AG04449 (cell line): Measurements from ENCODE around the gene DCLRE1A.
A peak's percentile ranks its signal among the peaks of the same experiment; 100 is the strongest.

ENCODE experiments used
- CTCF ChIA-PET: fragments of 350-600 bp; formaldehyde crosslinking; extraction: SDS; loops from one replicate; lab custom pipeline; 2021; ENCODE audit warnings: antibody characterized with exemption; lab: Yijun Ruan, JAX
- POLR2A ChIA-PET: fragments of 400-600, 350-600 bp; formaldehyde crosslinking; extraction: SDS; loops from one replicate; lab custom pipeline; 2020; ENCODE audit warnings: antibody characterized with exemption, inconsistent platforms; lab: Yijun Ruan, JAX
- DNase-seq: peaks from one replicate; pipeline ENCODE4 v3.0.0-alpha.2; 2010; ENCODE audit warnings: low read depth, low spot score
- H3K4me3 ChIP-seq: 2 replicates; pipeline ENCODE4 v1.5.1; 2011; ENCODE audit warnings: low read depth, mild to moderate bottlenecking, control low read depth, low read length
- CTCF ChIP-seq: IDR thresholded peaks from one replicate; pipeline ENCODE4 v1.5.1; 2011; ENCODE audit warnings: mild to moderate bottlenecking, moderate library complexity, low read length, control low read depth, inconsistent platforms; ENCODE audit not compliant: insufficient read depth; ENCODE audit errors: missing control alignments

Gene DCLRE1A

DNA sequence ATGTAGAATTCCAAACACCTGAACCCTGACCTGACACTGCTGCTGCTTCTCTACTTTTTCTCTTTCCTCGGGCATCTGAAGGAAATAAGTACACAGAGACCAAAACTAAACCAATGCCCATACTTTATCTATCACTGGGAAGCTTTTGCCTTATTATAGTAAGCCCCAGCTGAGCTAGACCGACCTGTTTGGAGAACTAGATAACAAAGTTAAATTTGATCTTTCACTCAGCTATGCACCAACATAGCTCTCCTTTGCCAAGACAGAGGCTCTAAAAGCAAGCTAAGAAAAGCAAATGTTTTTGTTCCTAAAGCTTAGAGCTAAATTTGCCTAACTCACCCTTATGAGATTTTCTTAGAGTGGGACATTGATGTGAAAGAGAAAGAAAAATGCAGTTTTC, 39.7 kb upstream of the DCLRE1A start:
- H3K4me3 ChIP-seq: no peak overlapping the region
- ChIA-PET POLR2A (no interaction called here), CTCF (interaction anchor here (1.0 kb wide), 1 partner anchor 210 kb away, joined by 3 read pairs; no protein-coding TSS in a partner anchor)
- DNase-seq: no peak
- TF ChIP-seq CTCF: no peak

- no peak overlapping the region for H3K4me3 ChIP-seq
- no peak for TF ChIP-seq CTCF
- ChIA-PET CTCF (interaction anchor here (0.6 to 0.7 kb wide), 2 partner anchors 16 to 210 kb away, joined by 4 read pairs; no protein-coding TSS in a partner anchor), POLR2A (interaction anchor here (0.6 kb wide), 1 partner anchor 23 kb away, joined by 3 read pairs; no protein-coding TSS in a partner anchor)
- DNase-seq: no peak
Observed at GRCh38 chr10:113891476-113891875, 37.6 kb upstream of the DCLRE1A start.

DNA sequence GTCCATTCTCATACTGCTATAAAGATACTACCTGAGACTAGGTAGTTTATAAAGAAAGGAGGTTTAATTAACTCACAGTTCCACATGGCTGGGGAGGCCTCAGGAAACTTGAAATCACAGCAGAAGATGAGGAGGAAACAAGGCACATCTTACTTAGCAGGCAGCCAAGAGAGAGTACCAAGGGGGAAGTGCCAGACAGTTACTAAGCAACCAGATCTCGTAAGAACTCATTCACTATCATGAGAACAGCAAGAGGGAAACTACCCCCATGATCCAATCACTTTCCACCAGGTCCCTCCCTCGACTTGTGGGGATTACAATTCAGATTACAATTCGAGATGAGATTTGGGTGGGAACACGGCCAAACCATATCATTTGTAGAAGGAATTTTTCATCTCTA, 36.9 kb upstream of the DCLRE1A start:
- DNase-seq: no peak
- ChIA-PET POLR2A (no interaction called here), CTCF (interaction anchor here (0.7 kb wide), 1 partner anchor 211 kb away, joined by 4 read pairs; no protein-coding TSS in a partner anchor)
- no peak for TF ChIP-seq CTCF
- no peak overlapping the region for H3K4me3 ChIP-seq

GRCh38 chr10:113889911-113890310, 36.0 kb upstream of the DCLRE1A start:
- ChIA-PET CTCF (no interaction called here), POLR2A (no interaction called here)
- no peak for TF ChIP-seq CTCF
- no peak for DNase-seq
- no peak overlapping the region for H3K4me3 ChIP-seq

DNA sequence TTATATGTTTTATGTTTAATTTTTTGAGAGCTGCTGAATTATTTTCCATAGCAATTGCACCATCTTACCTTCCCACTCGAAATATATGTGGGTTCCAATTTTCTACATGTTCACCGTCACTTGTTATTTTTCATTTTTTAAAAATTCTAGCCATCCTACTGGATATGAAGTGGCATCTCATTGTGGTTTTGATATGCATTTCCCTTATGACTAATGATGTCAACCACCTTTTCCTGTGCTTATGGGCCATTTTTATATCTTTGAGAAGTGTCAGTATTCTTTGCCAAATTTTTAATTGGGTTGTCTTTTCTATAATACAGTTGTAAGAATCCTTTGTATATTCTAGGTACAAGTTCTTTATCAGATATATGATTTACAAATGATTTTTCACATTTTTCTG, 28.4 kb upstream of the DCLRE1A start:
- TF ChIP-seq CTCF: no peak
- ChIA-PET POLR2A (no interaction called here), CTCF (no interaction called here)

DNA sequence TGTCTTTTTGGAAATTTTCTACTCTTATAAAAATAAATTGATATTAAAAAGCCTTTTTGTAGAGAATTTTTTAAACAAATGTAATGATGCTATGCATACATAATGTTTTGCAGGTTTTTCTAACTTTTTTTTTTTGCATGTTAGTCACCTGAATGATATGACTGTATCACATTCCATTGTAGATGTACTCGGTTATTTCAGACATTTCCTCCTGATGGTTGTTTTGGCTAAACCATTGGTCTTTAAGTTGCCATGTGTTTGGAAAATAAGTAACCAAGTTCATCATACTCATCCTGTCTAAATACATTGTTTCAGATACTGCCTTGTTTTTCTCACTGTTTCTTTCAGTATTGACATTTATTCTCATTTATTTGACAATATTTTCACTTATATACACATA, 26.4 kb upstream of the DCLRE1A start:
- peak; percentile 10 for DNase-seq
- ChIA-PET CTCF (no interaction called here), POLR2A (no interaction called here)
- no peak for TF ChIP-seq CTCF
- H3K4me3 ChIP-seq: no peak overlapping the region

More for the DNA sequence above, 28.4 kb upstream of the DCLRE1A start:
- H3K4me3 ChIP-seq: no peak overlapping the region
- no peak for DNase-seq
